Stimulated activated CD8-positive, alpha-beta memory T cell treated with anti-CD3 and anti-CD28 coated beads, Interleukin-4, amount 100 ng/mL, for 48 hours (primary cell): ENCODE measurements around the gene ACAP3.

ENCODE experiments used
- DNase-seq: peaks from one replicate; pipeline ENCODE4 v3.0.0-alpha.2; 2020

Gene ACAP3

DNA sequence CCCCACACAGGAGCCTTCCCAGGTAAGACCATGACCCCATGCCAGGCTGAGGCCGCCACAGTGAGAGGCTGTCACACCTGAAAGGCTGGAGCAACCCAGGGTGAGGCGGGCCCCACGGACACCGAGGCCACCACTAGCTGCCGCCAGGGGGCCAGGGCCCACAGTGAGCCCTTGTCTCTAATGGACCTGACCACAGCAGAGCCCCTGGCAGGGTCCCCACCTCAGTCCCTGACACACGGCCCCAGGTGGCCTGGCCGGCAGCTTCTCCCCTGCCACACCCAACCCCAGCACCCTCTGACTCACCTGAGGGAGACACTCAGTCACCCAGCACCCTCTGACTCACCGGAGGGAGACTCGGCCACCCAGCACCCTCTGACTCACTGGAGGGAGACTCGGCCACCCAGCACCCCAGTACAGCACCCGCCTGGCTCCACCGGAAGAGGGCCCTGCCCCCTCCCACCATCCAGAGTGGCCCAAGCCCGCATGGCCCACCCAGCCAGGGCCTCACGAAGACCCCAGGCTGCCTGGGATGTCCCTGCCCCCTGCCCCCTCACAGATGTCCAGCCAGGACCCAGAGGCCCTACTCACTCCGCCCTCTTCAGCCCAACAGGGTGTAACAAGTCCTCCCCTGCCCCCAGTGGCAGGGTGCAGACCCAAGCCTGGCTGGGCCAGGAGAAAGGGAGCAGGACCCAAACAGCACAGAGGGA, 37.1 kb upstream of the ACAP3 start:
- DNase-seq: peak; percentile 74

DNA sequence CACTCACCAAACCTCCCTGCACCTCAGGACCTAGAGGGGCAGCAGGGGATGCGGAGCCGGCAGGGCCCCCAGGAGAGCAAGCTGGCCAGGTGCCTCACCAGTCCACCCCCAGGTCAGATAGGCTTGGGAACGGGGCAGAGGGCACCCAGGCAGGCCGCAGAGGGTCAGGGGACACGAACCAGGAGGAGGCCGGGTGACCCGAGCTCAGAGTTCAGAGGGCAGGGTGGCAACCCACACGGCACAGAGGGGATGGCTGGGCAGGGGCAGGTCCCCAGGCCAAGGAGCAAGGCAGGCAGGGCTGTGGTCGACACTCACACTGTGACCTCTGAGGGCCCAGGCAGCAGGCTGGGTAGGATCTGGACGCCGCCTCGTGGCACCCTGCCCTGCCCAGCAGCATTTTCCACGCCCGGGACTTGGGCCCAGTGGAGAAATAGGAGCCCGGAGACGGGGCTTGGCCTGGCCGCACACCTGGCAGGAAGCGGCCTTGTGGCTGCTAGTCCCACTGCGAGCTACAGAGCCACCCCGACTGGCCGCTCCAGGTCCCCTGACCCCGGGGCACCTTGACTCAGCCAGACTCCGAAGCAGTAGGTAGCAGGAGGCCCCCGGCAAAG, 36.2 kb upstream of the ACAP3 start:
- DNase-seq: no peak

GRCh38 chr1:1342584-1343115, 34.9 kb upstream of the ACAP3 start:
- no peak for DNase-seq

- DNase-seq: no peak
These were observed 34.4 kb upstream of the ACAP3 start for GRCh38 chr1:1342061-1342562.

GRCh38 chr1:1341549-1342021, 33.9 kb upstream of the ACAP3 start:
- DNase-seq: no peak

GRCh38 chr1:1340791-1341548, 33.2 kb upstream of the ACAP3 start:
- DNase-seq: no peak

GRCh38 chr1:1340185-1340584, 32.5 kb upstream of the ACAP3 start:
- DNase-seq: no peak

GRCh38 chr1:1338278-1338677, 30.5 kb upstream of the ACAP3 start:
- DNase-seq: no peak

- DNase-seq: peak; percentile 78
These were observed 30.0 kb upstream of the ACAP3 start for GRCh38 chr1:1337793-1338147.

DNA sequence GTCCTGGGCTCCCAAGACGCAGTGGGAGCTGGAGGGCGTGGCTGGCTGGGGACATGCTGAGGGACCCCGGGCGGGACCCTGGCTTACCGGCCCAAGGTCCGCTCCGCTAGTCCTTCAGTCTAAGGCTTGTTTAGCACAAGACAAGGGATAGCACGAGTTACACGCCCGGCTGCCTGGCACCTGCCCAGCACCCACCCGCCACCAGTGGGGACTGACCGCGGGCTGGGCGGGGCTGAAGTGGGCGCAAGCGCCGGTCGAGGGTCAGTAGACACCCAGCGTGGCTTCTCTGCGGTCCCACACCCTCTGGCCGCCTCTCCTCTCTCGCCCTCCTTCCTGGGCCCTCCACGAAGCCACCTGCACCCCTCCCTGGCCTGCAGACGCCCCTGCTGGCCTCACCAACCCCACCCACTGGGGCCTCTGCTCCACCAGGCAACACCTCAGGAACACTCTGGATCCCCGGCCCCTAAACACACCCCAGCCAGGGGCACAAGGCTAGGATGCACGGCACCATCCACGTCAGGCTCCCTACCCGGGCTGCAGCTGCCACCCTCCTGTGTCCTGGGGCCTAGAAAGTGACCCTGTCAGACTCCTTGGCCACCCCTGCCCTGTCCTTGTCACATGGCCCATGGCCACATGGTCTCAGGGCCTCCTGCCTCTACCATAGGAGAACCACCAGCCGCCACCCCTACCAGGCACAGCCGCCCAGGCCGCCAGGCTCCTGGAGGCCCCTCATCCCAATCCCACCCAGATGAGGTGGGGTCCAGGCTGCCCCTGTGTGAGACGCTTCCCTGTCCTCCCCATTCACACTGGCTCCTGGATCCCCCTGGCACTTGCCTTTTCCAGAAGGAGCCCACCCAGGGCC, 29.4 kb upstream of the ACAP3 start:
- no peak for DNase-seq

DNA sequence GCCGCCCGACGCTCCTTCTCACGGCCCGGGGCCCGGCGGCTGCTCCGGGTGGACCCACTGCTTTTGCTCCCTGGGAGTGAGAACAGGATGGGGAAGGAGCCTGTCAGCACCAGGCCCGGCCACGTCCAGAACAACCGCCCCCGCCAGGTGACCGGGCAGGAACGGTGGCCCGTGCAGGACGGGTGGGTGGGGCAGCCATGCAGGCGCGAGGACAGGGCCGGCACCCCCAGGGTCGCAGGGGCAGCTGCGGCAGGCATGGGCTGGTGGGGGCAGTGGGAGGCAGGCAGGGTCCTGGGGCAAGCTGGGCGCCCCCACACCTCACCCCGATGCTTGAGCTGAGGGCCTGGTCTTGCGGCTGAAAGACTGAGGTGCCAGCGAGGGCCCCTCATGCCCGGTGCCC, 28.7 kb upstream of the ACAP3 start:
- no peak for DNase-seq

DNA sequence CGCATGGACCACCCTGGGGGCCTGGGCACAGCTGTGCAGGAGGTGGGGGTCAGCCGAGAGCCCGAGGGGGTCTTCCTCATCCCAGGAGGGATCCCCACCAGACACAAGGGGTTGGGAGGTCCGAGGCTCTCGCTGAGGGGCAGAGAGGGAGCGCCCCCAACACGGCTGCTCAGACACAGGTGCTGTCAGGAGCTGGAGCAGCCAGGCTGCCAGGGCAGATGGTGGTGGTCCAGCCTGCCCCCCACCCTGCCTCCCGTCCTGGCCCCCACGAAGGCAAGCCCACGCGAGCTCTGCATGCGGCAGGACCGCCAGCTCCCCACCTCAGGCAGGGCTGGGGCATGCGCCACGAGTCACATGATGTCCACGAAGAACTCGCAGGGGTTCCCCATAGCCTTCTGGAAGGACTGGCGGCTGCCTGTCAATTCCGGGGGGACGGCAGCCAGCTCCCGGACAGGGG, 28.1 kb upstream of the ACAP3 start:
- no peak for DNase-seq

- DNase-seq: no peak
These were observed 27.6 kb upstream of the ACAP3 start for GRCh38 chr1:1335283-1335682.

DNA sequence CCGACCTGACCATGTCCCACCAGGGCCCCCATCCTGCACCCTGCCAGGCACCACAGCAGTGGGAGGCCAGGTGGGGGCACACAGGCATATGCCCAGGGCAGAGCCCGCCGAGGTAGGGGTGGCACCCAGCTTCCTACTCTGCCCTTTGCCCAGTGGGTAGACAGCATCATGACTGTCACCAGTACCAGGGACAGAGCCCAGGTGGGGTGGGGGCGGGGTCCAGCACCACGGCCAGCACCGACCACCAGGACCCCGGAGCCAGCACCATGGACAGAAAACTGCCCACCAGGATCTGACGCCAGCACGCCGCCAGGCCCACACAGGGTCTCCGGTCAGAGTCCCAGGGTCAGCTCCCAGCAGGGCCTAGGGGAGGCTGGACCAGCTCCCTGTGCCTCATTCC, 27.1 kb upstream of the ACAP3 start:
- no peak for DNase-seq

GRCh38 chr1:1333551-1334241, 26.0 kb upstream of the ACAP3 start:
- DNase-seq: no peak

DNA sequence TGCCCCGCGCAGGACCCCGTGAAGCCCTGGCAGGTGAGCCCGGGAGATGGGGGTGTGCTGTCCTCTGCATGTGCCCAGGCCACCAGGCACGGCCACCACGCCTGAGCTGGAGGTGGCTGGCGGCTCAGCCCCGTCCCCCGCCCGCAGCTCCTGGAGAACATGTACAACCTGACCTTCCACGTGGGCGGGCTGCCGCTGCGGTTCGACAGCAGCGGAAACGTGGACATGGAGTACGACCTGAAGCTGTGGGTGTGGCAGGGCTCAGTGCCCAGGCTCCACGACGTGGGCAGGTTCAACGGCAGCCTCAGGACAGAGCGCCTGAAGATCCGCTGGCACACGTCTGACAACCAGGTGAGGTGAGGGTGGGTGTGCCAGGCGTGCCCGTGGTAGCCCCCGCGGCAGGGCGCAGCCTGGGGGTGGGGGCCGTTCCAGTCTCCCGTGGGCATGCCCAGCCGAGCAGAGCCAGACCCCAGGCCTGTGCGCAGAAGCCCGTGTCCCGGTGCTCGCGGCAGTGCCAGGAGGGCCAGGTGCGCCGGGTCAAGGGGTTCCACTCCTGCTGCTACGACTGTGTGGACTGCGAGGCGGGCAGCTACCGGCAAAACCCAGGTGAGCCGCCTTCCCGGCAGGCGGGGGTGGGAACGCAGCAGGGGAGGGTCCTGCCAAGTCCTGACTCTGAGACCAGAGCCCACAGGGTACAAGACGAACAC, 25.2 kb upstream of the ACAP3 start:
- DNase-seq: no peak

GRCh38 chr1:1332031-1332755, 24.5 kb upstream of the ACAP3 start:
- no peak for DNase-seq

DNA sequence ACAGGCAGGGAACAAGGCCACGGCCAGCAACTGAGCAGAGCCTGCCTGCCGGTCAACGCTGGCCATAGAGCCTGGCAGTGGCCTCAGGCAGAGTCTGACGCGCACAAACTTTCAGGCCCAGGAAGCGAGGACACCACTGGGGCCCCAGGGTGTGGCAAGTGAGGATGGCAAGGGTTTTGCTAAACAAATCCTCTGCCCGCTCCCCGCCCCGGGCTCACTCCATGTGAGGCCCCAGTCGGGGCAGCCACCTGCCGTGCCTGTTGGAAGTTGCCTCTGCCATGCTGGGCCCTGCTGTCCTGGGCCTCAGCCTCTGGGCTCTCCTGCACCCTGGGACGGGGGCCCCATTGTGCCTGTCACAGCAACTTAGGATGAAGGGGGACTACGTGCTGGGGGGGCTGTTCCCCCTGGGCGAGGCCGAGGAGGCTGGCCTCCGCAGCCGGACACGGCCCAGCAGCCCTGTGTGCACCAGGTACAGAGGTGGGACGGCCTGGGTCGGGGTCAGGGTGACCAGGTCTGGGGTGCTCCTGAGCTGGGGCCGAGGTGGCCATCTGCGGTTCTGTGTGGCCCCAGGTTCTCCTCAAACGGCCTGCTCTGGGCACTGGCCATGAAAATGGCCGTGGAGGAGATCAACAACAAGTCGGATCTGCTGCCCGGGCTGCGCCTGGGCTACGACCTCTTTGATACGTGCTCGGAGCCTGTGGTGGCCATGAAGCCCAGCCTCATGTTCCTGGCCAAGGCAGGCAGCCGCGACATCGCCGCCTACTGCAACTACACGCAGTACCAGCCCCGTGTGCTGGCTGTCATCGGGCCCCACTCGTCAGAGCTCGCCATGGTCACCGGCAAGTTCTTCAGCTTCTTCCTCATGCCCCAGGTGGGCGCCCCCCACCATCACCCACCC, 23.6 kb upstream of the ACAP3 start, which contains the start of gene TAS1R3:
Gene TAS1R3, plus strand, starts transcription at position 213 of the 898 bp plus-strand sequence. Its CDS starts 66 bp downstream, at position 279.
- no peak for DNase-seq

- no peak for DNase-seq
These were observed 22.8 kb upstream of the ACAP3 start for GRCh38 chr1:1330366-1331067.
